ENCODE data around the gene ADAM12. TPM values are rescaled to one million over a fixed set of nuclear protein-coding genes. Genes with fewer than 3 reads are reported as not detected.

The ADAM12 gene
- total and polyA plus RNA-seq, 10 of the 15 experiments (the other 5 are each of a cell fraction or from before 2014, with no cell fraction given), result under 0.01 to 0.62 (median 0.04) TPM; not detected in 5

GRCh38 chr10:126041804-126042231 lies 346.5 kb downstream of the ADAM12 start (continued):
- TF ChIP-seq, protein P1, sequence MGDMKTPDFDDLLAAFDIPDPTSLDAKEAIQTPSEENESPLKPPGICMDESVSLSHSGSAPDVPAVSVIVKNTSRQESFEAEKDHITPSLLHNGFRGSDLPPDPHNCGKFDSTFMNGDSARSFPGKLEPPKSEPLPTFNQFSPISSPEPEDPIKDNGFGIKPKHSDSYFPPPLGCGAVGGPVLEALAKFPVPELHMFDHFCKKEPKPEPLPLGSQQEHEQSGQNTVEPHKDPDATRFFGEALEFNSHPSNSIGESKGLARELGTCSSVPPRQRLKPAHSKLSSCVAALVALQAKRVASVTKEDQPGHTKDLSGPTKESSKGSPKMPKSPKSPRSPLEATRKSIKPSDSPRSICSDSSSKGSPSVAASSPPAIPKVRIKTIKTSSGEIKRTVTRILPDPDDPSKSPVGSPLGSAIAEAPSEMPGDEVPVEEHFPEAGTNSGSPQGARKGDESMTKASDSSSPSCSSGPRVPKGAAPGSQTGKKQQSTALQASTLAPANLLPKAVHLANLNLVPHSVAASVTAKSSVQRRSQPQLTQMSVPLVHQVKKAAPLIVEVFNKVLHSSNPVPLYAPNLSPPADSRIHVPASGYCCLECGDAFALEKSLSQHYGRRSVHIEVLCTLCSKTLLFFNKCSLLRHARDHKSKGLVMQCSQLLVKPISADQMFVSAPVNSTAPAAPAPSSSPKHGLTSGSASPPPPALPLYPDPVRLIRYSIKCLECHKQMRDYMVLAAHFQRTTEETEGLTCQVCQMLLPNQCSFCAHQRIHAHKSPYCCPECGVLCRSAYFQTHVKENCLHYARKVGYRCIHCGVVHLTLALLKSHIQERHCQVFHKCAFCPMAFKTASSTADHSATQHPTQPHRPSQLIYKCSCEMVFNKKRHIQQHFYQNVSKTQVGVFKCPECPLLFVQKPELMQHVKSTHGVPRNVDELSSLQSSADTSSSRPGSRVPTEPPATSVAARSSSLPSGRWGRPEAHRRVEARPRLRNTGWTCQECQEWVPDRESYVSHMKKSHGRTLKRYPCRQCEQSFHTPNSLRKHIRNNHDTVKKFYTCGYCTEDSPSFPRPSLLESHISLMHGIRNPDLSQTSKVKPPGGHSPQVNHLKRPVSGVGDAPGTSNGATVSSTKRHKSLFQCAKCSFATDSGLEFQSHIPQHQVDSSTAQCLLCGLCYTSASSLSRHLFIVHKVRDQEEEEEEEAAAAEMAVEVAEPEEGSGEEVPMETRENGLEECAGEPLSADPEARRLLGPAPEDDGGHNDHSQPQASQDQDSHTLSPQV (IDR thresholded peaks at IDR 0.05), result no peak
- TF ChIP-seq ZNF274 (IDR thresholded peaks at IDR 0.05; ENCODE audit: insufficient read depth, insufficient read length), result no peak
- TF ChIP-seq SIN3A (IDR thresholded peaks at IDR 0.05; ENCODE audit: low read depth, low read length), result peak; percentile 85
- no peak for TF ChIP-seq CBX3 (IDR thresholded peaks at IDR 0.05; ENCODE audit: borderline replicate concordance, low read depth)
- TF ChIP-seq ZNF217 (IDR thresholded peaks at IDR 0.05), result no peak
- peak; percentile 75 for TF ChIP-seq DPF2 (IDR thresholded peaks at IDR 0.05)
- no peak for TF ChIP-seq SMAD1 (IDR thresholded peaks at IDR 0.05; ENCODE audit: low read depth, partially characterized antibody)
- no peak for TF ChIP-seq TCF7 (IDR thresholded peaks at IDR 0.05; ENCODE audit: borderline replicate concordance)

DNA sequence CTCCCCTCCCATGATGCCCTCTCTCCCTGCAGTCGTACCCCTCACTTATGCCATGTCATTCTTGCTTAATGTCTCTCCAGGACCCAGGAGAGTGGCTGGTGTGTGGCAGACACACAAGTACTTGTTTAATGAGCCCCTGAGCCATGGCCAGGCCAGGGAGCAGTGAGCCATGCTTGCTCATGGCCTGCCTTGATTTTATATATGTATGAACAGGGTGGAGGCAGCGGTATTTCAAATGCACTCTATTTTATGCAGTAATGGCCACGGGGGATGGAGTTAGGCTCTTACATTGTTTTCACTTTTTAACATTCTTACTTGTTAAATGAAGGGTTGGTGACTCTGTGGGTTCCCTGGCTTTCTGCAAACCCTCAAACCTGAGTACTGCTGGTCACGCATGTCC lies 347.2 kb downstream of the ADAM12 start:
- Histone ChIP-seq H3K4me1 (ENCODE audit: control insufficient read depth, insufficient read depth, low read length) (peaks cover 13% of the 10 kb centered on the region), H4K20me1 (ENCODE audit: control insufficient read depth, insufficient read depth) (no peaks in the 10 kb centered on the region), H3K27ac (ENCODE audit: control insufficient read depth, insufficient read depth) (no peak overlapping the region), H3K27me3 (replicated peaks in 1 of 2; ENCODE audit: control insufficient read depth in 2 of 2, insufficient read depth in 2 of 2, low read length in 1 of 2) (no peaks in the 10 kb centered on the region), H3K79me2 (ENCODE audit: control insufficient read depth, insufficient read depth, low read length) (no peaks in the 10 kb centered on the region), H3K4me3 (no peak overlapping the region), H3K9ac (ENCODE audit: control insufficient read depth, insufficient read depth, low read length) (no peak overlapping the region), H3K9me3 (replicated peaks; ENCODE audit: control insufficient read depth, insufficient read depth, low read length) (peaks cover 1% of the 10 kb centered on the region; the same call in 1 of the 3 replicates), H2AFZ (ENCODE audit: control insufficient read depth, low read depth, low read length) (no peak overlapping the region; the same call in 1 of the 2 replicates), H3K36me3 (ENCODE audit: control insufficient read depth in 2 of 2, insufficient read depth in 2 of 2, low read length in 1 of 2) (no peaks in the 10 kb centered on the region), H3K4me2 (ENCODE audit: control insufficient read depth, insufficient read depth) (peak overlapping the region; percentile 6; the same call in 1 of the 2 replicates)
- no peak for FAIRE-seq
- ChIA-PET CTCF (interaction anchor here (1.0 kb wide), 1 partner anchor 47 kb away, joined by 3 read pairs; no protein-coding TSS in a partner anchor), POLR2A (no interaction called here), SMC1A (ENCODE audit: uncharacterized antibody, unreplicated experiment) (interaction anchor here (0.8 kb wide), 1 partner anchor 34 kb away, joined by 3 read pairs; no protein-coding TSS in a partner anchor), RAD21 (ENCODE audit: unreplicated experiment) (no interaction called here)
- WGBS (ENCODE audit: insufficient coverage, insufficient replicate concordance, low lambda C conversion rate, missing lambda C conversion rate), result 57% methylated on average over 4 of the region's 4 CpGs
- intact Hi-C loops (cut with micrococcal nuclease; ENCODE audit: unreplicated experiment), result no loop called here
- no peak for TF ChIP-seq HCFC1 (IDR thresholded peaks at IDR 0.05; ENCODE audit: low read length)
- no peak for TF ChIP-seq MTA3 (IDR thresholded peaks at IDR 0.05; ENCODE audit: borderline replicate concordance, low read length)
- TF ChIP-seq ETV6 (conservative IDR thresholded peaks at IDR 0.05 in 1 of 2, IDR thresholded peaks at IDR 0.05 in 1 of 2; ENCODE audit: borderline replicate concordance in 1 of 2, low read depth in 1 of 2), result no peak
- no peak for TF ChIP-seq WRNIP1 (IDR thresholded peaks at IDR 0.05; ENCODE audit: borderline replicate concordance, low read depth, low read length)
- no peak for TF ChIP-seq RCOR1 (conservative IDR thresholded peaks at IDR 0.05; ENCODE audit: low read depth, low read length)
- TF ChIP-seq ZNF24 (IDR thresholded peaks at IDR 0.05), result no peak
- no peak for TF ChIP-seq MEF2B (IDR thresholded peaks at IDR 0.05; ENCODE audit: partially characterized antibody, poor library complexity, severe bottlenecking)
- no peak for TF ChIP-seq IRF4 (IDR thresholded peaks at IDR 0.05; ENCODE audit: low read depth, low read length)
- no peak for TF ChIP-seq ZNF622 (IDR thresholded peaks at IDR 0.05)
- TF ChIP-seq PML (IDR thresholded peaks at IDR 0.05; ENCODE audit: low read length), result no peak
- no peak for TF ChIP-seq HDGF (IDR thresholded peaks at IDR 0.05)
- no peak for TF ChIP-seq MEF2A (IDR thresholded peaks at IDR 0.05; ENCODE audit: insufficient read depth, low read depth, low read length)
- TF ChIP-seq EED (IDR thresholded peaks at IDR 0.05; ENCODE audit: low read depth), result no peak
- in situ Hi-C loops (cut with MboI), result loop anchor here (10.0 kb wide), 1 partner anchor 336 kb away; no protein-coding TSS in a partner anchor
- no peak for ATAC-seq
- DNase-seq (ENCODE audit: low read depth, low spot score), result no peak
- BruUV-seq (replicated peaks), result no TSS peak

Measured in GM12878 (cell line).